GM06990 (cell line): ENCODE data around the gene DIO1.

ENCODE experiments used
- DNase-seq: peaks from one replicate; pipeline ENCODE4 v3.0.0-alpha.2; 2011; ENCODE audit not compliant: insufficient read length; ENCODE audit errors: extremely low read depth
- H3K27me3 ChIP-seq: replicated peaks from 2 replicates; pipeline ENCODE4 v1.6.0; 2011; ENCODE audit warnings: low read length; ENCODE audit not compliant: control insufficient read depth, insufficient read depth
- H3K36me3 ChIP-seq: 2 replicates; pipeline ENCODE4 v1.5.1; 2011; ENCODE audit warnings: low read length; ENCODE audit not compliant: control insufficient read depth, insufficient read depth
- H3K4me3 ChIP-seq: replicated peaks from 2 replicates; pipeline ENCODE4 v1.5.1; 2011; ENCODE audit warnings: low read depth, mild to moderate bottlenecking, control low read depth, low read length
- CTCF ChIP-seq: IDR thresholded peaks from 2 replicates; pipeline ENCODE4 v1.5.1; 2011; ENCODE audit warnings: low read length, control low read depth, mild to moderate bottlenecking, inconsistent platforms; ENCODE audit not compliant: insufficient read depth, poor library complexity, severe bottlenecking

Gene DIO1

GRCh38 chr1:53927376-53927881 is 33.4 kb downstream of the DIO1 start:
- peaks cover 10% of the 10 kb centered on the region for H3K36me3 ChIP-seq
- H3K4me3 ChIP-seq: no peak overlapping the region
- no peak for TF ChIP-seq CTCF
- no peak for DNase-seq
- H3K27me3 ChIP-seq: no peaks in the 10 kb centered on the region

- TF ChIP-seq CTCF: no peak
- no peak for DNase-seq
- H3K27me3 ChIP-seq: no peaks in the 10 kb centered on the region
- H3K4me3 ChIP-seq: no peak overlapping the region
- peaks cover 8% of the 10 kb centered on the region for H3K36me3 ChIP-seq
Measured at GRCh38 chr1:53929246-53929960, 35.4 kb downstream of the DIO1 start.

- DNase-seq: no peak
- no peaks in the 10 kb centered on the region for H3K27me3 ChIP-seq
- TF ChIP-seq CTCF: no peak
- H3K4me3 ChIP-seq: no peak overlapping the region
- H3K36me3 ChIP-seq: peaks cover 8% of the 10 kb centered on the region
Measured at GRCh38 chr1:53930932-53931331, 36.9 kb downstream of the DIO1 start.

GRCh38 chr1:53931523-53931922 is 37.5 kb downstream of the DIO1 start:
- no peak for DNase-seq
- H3K36me3 ChIP-seq: peaks cover 8% of the 10 kb centered on the region

GRCh38 chr1:53934170-53934765 is 40.3 kb downstream of the DIO1 start:
- H3K36me3 ChIP-seq: peaks cover 3% of the 10 kb centered on the region
- DNase-seq: no peak
- no peaks in the 10 kb centered on the region for H3K27me3 ChIP-seq
- TF ChIP-seq CTCF: no peak
- no peak overlapping the region for H3K4me3 ChIP-seq

More at GRCh38 chr1:53931523-53931922, 37.5 kb downstream of the DIO1 start:
- no peaks in the 10 kb centered on the region for H3K27me3 ChIP-seq
- no peak for TF ChIP-seq CTCF
- no peak overlapping the region for H3K4me3 ChIP-seq

GRCh38 chr1:53936430-53936829 is 42.4 kb downstream of the DIO1 start:
- no peaks in the 10 kb centered on the region for H3K27me3 ChIP-seq
- H3K4me3 ChIP-seq: no peak overlapping the region
- no peak for DNase-seq
- no peak for TF ChIP-seq CTCF
- peaks cover 3% of the 10 kb centered on the region for H3K36me3 ChIP-seq
